NCI-H1694 treated with DMSO at 0.1 percent for 48 hours (cell line): Measurements from ENCODE around the gene COL6A6.

ENCODE experiments used
- DNase-seq: peaks from one replicate; lab custom pipeline; 2025; lab: John Stamatoyannopoulos, UW

Gene COL6A6, protein sequence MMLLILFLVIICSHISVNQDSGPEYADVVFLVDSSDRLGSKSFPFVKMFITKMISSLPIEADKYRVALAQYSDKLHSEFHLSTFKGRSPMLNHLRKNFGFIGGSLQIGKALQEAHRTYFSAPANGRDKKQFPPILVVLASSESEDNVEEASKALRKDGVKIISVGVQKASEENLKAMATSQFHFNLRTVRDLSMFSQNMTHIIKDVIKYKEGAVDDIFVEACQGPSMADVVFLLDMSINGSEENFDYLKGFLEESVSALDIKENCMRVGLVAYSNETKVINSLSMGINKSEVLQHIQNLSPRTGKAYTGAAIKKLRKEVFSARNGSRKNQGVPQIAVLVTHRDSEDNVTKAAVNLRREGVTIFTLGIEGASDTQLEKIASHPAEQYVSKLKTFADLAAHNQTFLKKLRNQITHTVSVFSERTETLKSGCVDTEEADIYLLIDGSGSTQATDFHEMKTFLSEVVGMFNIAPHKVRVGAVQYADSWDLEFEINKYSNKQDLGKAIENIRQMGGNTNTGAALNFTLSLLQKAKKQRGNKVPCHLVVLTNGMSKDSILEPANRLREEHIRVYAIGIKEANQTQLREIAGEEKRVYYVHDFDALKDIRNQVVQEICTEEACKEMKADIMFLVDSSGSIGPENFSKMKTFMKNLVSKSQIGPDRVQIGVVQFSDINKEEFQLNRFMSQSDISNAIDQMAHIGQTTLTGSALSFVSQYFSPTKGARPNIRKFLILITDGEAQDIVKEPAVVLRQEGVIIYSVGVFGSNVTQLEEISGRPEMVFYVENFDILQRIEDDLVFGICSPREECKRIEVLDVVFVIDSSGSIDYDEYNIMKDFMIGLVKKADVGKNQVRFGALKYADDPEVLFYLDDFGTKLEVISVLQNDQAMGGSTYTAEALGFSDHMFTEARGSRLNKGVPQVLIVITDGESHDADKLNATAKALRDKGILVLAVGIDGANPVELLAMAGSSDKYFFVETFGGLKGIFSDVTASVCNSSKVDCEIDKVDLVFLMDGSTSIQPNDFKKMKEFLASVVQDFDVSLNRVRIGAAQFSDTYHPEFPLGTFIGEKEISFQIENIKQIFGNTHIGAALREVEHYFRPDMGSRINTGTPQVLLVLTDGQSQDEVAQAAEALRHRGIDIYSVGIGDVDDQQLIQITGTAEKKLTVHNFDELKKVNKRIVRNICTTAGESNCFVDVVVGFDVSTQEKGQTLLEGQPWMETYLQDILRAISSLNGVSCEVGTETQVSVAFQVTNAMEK (N-terminal part only)

DNA sequence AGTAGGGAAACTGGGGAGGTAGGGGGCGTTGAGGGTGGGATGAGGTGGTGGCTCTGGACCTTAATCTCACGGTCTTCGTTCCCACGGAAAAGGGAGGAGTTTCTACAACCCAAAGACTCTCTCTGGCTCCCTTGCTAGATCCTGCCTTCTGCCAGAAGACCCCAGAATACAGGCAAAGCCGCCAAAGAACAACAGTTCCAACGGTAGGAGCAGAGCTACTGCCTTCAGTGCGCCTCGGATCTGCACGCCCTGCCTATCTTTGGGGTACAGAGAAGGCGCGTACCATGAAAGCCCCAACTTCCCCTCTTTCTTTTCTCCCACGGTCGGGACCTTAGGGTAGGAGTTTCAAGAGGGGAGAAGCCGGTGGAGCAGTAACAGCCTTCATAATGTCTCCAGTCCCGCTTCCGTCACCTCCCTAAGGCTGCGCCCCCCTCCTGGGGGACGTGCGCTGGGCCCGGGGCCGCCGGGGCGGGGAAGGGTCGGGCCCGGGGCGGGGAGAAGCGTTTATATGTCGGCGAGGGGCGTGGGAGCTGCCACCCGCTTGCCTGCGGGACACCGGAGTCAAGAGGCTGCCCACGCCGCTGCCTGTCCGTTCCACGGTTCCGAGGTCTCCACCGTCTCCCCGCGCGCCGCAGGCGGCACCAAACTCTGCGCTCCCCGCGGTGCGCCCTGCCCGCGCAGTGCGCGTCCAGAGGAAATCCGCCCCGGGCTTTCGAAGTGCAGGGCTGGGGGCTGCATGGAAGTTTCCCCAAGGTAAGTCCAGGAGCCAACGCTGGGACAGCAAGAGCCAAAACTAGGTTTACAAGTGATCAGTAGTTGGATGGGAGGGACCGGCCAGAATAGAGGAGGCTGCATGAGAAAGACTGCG is at the start of gene COL6A6:
Gene COL6A6, plus strand, starts transcription at position 533 of the 868 bp plus-strand sequence. CDS start 43,188 bp downstream, outside the sequence.
- DNase-seq: no peak

DNA sequence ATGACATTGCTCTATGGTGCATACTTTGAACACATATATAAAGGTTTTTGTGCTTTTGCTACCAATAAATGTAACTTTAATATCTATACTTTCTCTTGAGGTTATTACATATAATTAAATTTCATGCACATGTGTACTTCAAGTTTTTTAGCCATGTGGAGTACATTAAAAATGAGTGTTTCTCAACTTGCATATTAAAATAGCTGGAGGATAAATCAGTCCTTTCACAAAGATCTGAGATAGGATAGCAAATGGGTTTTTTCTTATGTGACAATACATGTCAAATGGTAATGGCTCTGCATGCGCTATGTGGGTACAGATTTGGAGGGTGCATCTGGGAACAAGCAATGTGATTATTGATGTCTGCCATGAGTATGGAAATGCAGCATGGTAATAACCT is 48.7 kb upstream of the COL6A6 start:
- DNase-seq: no peak

DNA sequence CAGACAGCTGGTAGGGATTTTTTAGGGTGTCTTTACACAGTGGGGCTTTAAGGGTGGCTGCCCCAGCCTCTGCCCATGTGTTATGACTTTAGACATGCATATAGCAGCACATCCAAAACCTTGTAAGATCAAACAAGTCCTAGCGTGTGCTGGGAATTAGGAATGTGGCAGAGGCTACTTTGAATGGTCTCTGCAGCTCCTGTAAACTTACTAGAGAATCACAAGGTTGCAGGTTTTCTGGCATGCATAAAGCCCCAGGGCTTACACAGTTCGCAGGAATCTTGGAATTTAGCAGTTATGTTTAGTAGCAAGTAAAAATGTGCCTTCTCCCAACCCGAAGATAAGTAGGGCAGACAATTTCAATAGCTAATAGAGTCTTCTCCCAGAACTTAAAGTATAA is 46.9 kb upstream of the COL6A6 start:
- DNase-seq: no peak

DNA sequence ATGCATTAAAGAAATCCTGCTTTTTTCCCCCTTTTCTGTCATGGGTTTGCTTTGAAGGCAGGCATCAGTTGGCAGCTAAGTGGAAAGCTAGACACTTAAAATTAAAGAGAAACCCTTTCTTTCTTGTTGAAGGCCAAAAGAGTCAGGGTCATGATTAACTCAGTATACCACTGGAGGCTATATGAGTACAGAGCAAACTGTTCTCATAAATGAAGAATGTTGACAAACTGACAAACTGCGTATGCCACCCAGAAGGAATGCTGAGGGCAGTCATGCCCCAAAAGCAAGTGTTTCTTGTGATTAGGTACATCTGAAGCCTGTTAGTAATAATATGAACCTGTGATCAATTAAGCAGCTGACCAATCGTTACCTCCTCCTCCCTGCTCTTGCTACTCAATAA is 43.6 kb upstream of the COL6A6 start:
- no peak for DNase-seq

DNA sequence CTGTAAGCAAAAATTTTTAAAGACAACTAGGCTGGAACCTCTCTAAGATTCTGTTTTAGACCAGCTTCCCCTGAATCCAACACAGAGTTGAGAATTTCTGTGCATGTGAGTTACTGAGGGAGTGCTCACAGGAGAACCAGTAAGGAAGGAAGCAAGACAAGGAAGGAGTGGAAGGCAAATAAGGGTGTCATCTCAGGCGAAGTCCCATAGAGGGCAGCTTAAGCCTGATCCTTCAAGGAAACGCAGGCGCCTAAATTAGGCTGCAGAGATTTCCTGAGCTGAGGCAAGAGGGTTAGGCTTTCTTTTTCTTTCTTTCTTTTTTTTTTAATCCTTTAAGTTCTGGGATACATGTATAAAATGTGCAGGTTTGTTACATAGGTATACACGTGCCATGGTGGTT is 36.2 kb upstream of the COL6A6 start:
- DNase-seq: no peak

DNA sequence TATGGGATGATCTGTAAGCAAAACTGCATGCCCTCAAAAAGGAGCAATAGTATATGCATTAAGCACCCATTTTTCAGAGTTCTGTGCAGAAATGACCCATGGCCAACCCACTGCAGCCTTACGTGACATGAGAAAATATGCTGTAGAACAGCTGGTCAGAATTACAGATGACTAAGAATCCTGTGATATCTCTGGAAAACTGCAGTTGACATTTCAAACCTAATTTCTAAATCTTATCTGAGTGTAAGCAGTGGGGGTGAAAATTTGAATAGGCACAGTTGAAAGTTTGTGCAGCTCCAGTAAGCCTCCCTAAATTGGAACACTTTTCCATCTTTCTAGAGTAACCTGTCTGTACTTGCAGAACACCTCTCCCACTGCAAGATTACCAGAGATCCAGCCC is 28.7 kb upstream of the COL6A6 start:
- DNase-seq: no peak

DNA sequence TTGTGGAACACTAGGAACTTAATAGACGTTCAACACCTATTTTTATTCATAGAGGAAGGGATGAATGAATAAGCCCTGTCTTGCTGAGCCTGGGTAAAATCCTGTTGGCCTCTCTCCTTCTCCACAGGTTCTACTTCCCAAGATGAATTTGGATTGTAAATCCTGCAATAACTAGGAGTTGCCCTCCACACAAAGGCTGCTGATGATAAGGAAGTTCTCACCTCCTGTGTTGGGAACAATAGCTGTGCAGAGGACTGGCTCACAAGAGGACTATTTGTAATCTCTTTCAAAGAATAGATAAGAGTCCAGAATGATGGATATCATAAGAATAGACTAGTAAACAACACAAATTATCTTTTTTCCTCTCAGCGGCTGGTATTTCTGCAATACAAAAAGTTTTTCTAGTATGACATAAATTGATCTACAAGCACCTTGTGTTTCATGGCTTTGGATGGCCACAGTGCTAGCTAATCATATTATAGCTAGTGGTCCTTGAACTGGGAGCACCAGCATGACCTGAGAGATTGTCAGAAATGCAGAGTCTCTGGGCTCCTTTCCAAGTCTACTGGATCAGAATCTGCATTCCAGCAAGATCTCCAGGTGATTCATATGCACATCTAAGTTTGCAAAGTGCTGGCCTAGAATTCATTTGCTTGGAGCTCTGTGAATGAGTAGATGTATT is 28.1 kb upstream of the COL6A6 start:
- no peak for DNase-seq

DNA sequence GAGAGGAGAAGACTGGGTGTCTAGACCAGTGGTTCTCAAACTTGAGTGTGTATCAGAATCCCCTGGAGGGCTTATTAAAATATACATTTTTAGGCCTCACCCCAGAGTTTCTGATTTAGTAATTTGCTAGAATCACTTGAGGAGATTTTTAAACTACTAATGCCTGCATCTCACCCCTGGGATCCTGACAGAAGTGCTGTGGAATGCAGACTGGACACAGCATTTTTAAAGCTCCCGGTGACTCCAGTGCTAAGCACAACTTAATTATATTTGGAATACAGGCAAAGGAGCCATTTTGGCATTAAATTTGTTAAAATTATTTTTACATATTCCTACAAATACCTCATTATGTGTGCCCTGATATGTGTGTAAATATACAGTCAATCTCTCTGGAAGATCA is 26.7 kb upstream of the COL6A6 start:
- no peak for DNase-seq

DNA sequence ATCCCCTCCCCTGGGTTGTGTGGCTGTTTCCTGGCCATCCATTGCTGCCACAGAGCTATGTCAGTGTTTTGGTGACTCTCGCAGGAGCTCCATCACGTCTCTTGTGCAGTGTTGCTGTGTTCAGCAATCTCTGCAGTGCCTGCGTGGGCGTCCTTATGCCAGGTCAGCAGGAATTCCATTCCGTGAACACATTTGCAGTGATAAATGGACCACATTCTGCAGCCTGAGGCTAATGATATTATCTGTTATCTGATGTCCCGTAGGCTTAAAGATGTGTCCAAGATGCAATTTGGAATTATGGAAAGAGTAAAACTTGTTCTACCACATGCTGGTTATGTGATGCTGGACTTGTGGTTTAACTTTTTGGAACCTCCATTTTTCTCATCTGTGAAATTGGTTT is 25.5 kb upstream of the COL6A6 start:
- no peak for DNase-seq

DNA sequence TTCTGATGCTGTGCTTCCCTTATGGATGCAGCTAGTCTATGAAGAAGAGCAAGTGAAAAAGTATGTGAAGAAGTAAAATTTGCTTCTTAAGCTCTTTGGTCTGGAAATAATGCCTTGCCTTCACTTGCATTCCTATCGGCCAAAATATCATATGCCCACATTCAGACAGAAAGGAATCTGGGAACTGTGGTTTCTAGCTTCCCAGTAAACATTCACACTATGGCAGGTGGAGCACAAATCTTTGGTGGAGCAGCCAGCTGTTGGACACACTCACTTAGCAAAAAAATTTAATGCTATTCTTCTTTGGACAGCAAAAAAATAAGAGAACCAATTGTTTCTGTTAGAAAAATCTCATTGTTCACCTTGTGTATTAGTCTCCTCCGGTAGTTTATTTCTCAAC is 12.3 kb upstream of the COL6A6 start:
- DNase-seq: no peak

DNA sequence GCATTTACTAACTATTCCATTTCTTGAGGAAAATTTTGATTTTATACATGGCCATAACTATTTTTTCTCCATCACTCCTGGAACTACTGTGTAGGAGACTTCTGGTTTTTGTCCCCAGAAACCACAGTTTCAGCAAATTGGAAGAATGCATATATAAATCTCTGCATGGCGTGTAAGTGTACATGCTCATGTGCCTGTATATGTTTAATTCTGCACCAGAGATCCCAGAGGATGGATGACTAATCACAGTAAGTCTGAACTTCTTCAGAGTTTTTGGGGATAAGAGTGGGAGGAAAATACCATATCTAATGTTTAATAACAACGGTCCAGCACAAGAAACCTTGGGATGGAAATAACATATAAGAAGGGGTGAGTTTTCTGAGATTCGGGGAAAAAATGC is 10.9 kb upstream of the COL6A6 start:
- no peak for DNase-seq

DNA sequence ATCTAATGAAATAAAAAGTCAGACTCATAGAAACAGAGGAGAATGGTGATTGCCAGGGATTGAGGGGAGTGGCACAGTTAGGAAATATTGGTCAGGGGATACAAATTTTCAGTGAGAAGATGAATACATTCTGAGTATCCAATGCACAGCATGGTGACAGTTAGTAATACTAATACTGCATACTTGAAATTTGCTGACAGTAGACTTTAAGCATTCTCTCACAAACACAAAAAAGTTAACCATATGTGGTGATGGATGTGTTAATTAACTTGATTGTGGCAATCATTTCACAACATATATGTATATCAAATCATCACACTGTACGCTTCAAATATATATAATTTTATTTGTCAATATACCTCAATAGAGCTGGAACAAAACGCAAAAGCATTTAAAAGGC is 9.2 kb upstream of the COL6A6 start:
- DNase-seq: no peak

DNA sequence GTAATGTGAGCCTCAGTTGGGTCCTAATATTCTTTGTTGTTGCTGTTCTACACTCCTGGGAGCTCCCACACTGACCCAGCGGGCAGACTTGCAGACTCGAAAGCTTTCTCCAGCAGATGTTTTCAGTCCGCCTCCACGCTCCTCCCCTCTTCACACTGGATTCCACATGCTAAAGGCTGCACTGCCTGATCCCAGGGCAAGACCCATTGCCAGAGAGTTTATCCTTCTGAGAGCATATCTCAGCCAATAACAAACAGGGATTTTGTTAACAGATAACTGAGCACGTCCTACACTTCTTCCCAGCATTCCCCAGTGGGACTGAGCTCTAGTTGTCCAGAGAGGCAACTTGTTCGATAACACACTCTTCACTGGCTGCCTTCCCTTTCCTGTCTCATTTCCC is 8.0 kb upstream of the COL6A6 start:
- DNase-seq: no peak

DNA sequence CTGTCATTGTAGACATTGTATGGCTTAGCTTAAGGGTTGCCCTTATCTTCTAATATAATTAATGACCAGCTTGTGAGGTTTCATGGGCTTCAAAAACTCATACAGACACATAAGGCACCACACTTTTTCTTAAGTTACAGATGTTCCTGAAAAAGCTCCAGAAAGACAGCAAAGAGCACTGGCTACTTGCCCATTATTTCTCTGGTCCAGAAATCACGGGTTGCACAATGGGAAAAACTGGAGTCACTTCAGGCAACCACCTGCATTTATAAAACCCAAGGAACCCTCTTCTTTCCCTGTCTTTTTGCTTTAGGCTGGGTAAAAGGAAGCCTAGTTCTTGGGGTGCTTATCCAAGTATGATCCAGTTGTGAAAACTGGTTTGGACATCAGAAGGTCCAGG is 2.3 kb upstream of the COL6A6 start:
- no peak for DNase-seq

DNA sequence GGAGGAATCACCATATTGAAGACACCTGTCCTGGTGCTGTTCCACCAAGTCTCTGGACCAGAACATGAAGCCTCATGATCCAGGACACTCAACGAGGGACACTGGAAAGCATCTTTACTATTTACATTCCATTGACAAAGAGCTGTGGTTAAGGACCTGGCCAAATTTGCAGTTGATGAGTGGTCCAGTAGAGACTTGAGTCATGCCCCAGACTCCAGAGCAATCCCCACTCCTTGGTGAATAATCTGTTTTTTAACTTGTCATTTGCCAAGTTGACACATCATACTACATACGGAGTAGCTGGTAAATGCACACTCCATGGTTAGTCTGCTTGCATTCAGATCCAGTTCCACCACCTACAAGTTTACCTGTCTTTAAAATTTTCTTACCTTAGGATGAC is 1.2 kb upstream of the COL6A6 start:
- DNase-seq: no peak

DNA sequence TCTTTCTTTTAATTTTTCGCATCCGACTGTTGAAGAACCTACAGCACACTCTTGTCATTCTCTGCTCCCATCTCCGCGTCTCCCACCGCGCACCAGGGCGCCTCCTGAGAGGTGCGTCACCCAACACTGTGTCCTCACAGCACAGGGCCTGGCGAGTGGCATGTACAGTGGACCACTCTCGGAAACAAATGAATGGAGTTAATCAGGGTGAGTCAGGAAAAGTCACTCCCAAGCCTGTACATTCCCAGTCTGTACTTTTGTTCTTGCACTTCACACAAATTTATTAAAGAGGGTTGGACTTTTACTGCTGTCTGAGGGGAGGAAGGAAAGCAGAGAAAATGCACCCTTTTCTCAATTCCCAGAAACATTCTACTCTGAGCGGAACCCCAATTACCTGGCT is 625 bp downstream of the COL6A6 start:
- no peak for DNase-seq

DNA sequence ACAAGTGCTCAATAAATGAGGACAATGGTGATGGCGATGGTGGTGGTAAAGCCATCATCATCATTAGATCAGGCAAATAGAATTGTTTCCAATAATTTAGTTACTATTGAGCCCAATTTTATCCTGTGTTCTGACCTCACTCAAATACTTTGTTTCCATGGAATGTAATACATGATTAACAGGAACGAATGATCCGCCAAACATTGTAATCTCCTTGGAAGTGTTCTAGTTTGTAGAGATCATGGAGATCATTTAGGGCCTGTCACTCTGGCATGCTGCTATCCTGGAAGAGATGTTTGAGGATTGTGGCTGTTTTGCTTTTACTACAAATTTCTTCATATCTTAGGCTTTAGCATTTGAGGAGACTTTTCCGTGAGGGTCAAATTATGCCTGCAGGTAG is 2.8 kb downstream of the COL6A6 start:
- DNase-seq: no peak

DNA sequence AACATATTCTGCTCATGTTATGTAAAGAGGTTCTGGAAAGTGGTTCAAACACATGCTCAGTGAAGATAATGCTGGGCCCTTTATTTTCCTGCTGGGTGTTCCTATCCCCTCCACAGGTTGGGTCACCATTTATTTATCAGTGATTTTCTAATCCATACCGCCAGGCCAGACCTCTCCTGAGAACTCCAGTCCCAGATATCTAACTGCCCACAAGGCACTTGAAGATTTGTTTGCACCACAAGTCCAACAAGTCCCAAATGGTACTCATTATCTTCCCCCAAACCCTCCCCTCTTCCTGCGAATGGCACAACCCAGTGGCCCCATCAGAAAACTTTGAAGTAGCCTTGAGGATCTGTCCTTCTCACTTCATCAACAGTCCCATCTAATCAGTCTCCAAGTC is 5.4 kb downstream of the COL6A6 start:
- DNase-seq: no peak

DNA sequence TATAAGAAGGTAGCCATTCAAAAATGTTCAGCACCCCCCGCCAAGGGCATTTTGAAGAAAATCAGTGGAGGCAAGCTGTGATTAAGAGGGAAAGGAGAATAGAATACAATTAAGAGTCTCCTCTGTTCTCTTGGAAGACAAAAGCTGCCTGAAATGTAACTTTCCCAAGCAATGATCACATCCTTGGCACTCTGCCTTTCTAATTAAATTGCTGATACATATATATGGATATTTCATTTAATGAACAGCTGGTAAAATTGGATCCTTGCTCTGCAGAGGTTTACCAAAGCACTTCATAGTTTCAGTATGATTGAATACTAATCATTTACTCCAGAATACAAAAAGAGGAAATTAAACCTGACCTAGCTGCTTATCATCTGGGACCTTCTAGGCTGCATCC is 10.4 kb downstream of the COL6A6 start:
- no peak for DNase-seq

DNA sequence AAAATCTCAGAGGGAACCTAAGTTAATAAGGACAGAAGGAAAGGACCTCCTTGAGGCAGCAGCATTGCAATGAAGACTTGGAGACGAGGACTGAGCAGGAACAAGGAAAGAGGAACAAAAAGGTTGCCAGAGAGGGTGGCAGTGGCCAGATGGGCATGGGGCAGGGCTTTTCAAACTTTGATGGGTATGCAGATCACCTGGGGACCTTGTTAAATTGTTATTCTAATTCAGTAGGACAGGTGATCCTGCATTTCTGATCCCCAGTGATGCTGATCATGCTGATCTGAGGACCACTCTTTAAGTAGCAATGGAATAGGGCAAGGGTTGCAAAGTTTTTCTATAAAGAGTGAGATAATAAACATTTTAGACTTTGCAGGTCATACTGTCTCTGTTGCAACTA is 11.1 kb downstream of the COL6A6 start:
- no peak for DNase-seq
